ENCODE results near the gene DDIT4.
"Not testable (repeated sequence)": the region's sequence is repeated elsewhere in the genome, so short reads cannot be mapped to it uniquely, and the experiment has no call there.

Gene DDIT4

GRCh38 chr10:72297281-72297804, 23.6 kb downstream of the DDIT4 start:
- DNase-seq: no peak

GRCh38 chr10:72297805-72298591, 24.3 kb downstream of the DDIT4 start:
- peak; percentile 97 for DNase-seq

DNA sequence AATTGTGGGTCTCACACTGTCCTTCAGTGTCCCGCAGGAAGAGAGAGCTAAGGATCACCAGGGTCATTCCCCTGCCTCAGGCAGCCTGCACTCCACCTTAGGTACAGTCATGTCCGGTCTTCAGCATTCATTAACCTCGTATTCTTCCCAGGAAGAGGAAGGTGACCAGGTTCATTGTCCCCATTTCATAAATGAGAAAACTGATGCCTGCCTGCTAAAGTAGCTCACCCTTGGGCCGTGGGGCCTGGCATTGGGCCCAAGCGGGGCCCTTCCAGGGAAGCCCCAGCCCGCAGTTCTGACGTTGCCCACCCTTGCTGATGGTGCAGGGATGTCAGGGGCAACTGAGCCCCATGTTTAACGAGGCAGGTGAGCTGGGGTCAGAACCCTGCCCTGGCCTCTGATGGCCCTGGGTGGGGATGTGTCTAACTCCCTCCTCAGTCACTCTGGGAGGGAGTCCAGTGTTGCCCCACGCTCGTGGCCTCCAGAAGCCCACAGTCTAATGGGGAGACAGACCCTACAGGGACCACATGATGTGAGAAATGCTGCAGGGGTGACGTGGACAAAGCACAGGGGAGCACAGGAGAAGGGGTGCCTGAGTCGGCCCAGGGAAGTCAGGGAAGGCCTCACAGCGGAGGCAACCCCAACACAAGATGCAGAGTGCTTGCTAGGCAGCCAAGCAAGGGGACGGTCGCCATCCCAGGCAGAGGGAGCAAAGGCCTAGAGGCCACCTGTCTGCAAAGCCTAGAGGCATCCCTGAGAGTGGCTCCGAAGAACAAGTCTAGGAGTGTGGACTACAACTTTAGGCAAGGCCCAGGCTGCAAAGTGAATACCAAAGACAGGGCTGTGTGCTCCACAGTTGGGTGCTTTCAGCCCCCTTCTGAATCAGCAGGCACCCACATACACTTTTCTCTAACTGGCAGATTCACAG, 25.1 kb downstream of the DDIT4 start:
- no peak for DNase-seq

GRCh38 chr10:72303424-72304128, 29.9 kb downstream of the DDIT4 start:
- no peak for DNase-seq

GRCh38 chr10:72306215-72306760, 32.6 kb downstream of the DDIT4 start:
- DNase-seq: no peak

GRCh38 chr10:72307711-72308110, 34.0 kb downstream of the DDIT4 start:
- not testable (repeated sequence) for DNase-seq

GRCh38 chr10:72308320-72308987, 34.7 kb downstream of the DDIT4 start:
- no peak for DNase-seq

DNA sequence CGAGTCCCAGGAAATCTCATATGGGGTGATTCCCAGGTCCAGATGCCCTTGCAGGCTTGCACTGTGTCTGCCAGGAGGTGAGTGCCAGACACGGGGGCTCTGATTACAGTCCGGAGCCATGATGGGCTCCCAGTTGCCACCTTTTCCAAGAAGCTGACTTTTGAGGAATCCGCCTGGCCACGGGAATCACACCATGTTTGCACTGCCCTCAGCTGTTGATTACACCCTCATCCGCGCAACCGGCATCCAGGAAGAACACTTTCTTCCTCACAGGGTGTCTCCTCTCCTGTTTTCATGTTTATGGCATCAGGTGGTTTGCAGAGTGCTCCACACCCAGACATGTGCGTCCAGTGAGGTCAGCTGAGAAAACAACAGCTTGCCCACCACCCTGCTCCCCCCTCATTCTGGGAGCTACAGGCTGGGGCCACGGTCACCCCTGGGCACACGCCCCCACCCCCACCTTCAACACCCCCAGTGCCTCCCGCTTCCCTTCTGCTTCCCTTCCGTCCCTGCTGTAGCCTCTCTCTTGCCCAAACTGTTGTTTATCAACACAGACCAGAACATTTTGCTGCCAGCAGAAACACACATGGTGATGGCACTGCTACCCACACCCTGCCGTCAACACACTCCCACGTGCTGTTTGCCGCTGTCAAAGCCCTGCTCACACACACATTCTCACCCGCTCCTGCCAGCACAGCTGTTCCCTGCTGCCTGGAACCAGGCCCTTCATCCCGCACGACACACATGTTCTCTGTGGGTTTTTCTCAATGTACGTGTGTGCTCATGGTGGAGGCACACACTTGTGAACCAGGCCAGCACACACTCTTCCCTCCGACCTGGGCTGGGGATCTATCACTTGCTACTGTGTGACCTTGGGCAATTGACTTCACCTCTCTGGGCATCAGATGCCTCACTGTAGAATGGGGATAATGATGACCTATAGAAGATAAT, 35.8 kb downstream of the DDIT4 start:
- DNase-seq: no peak

DNA sequence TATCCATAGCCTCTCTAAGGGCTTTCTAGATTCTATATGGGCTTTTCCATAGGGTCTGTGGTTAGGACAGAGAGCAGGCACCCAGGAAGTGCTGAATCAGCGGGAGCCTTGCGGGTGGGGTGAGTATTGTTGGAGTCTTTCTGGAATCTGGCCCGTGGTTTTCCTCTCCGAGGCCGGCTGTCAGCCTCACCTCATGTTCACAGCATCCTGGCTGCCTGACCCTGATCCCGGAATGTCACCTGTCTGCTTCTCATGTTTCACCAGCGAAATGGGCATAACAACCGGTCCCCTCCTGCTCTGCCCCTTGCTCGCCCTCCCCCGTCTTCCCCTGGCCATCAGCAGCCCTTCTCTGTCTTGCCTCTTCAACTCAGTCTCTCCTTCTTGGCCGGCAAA, 36.5 kb downstream of the DDIT4 start:
- DNase-seq: no peak

GRCh38 chr10:72310636-72311035, 36.9 kb downstream of the DDIT4 start:
- DNase-seq: no peak

GRCh38 chr10:72311667-72312066, 37.9 kb downstream of the DDIT4 start:
- DNase-seq: no peak

DNA sequence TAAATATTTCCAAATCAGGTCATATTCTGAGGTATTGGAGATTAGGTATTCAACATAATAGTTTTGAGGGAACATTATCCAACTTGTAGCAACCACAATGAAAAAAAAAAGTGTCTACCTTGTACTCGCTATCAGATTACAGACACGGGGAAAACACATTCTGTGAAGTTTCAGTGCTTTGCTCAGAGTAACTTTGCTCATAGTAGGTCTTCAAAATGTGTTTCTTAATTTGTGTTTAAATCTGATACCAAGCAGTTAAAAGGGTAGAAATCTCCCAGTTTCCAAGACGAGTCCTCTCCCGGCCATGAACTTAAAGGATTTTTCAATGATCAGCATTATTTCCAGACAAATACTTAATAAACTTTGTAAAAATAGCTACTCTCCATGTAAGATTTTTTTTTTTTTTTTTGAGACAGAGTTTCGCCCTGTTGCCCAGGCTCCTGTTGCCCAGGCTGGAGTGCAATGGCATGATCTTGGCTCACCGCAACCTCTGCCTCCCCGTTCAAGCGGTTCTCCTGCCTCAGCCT, 39.2 kb downstream of the DDIT4 start:
- no peak for DNase-seq

- DNase-seq: no peak
Measured at GRCh38 chr10:72314263-72314662, 40.5 kb downstream of the DDIT4 start.

DNA sequence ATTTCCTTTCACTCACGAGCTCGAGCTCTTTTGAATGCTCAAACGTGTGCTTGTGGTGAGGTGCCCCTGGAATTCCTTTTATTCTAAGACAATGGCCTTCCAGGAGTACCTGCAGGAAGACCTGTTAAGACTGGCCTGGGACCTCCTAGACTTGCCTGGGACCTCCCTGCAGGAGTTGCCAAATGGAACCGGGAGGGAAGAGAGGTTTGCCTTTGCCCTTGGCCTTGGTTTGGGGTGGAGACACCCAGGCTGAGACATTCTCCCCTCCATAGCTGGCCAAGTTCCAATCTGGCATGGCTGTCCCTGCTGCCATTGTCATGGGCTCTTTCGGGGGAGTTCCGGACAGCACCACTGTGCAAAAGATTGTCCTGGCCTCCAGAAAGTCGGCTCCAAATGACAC, 41.3 kb downstream of the DDIT4 start:
- no peak for DNase-seq

- no peak for DNase-seq
Measured at GRCh38 chr10:72315611-72316385, 42.1 kb downstream of the DDIT4 start.

DNA sequence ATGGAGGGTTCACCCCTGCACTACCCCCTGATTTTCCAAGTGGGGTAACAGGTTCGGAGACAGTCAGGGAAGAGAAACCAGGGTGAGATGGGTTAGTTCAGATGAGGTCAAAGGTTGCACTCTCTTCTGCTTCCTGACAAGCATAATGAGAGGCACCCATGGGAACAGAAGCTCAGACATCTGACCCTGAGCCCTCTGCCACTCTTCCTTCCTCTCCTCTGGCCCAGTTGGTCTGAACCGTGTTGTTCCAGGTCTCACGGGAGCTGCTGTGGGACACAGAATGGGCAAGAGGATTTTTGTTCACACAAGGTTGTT, 42.6 kb downstream of the DDIT4 start:
- no peak for DNase-seq

DNA sequence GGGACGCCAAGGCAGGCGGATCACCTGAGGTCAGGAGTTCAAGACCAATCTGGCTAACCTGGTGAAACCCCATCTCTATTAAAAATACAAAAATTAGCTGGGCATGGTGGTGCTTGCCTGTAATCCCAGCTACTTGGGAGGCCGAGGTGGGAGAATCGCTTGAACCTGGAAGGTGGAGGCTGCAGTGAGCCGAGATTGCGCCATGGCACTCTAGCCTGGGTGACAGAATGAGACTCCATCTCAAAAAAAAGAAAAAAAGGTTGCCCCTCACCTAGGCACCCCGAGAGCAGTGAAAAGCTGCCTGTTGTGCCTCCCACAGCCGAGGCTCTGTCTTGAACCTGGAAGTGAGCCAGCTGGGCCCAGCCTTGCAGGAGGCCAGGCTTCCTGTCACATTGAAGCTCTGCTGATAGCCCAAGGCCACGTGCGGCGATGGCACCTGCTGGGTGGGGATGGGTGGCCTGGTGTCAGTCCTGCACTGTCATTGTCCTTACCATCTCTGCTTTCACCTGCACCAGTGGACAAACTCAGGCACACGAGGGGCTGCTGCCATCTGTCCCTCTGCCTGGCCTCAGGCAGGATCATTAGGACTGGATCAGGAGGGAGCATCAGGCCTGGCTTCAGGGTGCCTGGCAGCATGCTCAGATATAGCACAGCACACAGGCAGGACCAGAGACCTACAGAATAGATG, 43.2 kb downstream of the DDIT4 start:
- DNase-seq: peak; percentile 47

- DNase-seq: no peak
Measured at GRCh38 chr10:72318418-72319262, 44.9 kb downstream of the DDIT4 start.
